Right atrium auricular region (tissue), 2 donors: Measurements from ENCODE around the gene USP10. TPM values are rescaled to one million over a fixed set of nuclear protein-coding genes. Genes with fewer than 3 reads are reported as not detected.
A peak's percentile ranks its signal among the peaks of the same experiment; 100 is the strongest.

ENCODE experiments used
- DNase-seq: peaks from one replicate; pipeline ENCODE4 v3.0.0-alpha.2; 2019; ENCODE audit warnings: low spot score
- H3K27ac ChIP-seq, 2 donors: fragments of 200-600 bp; sonication (generic); 1 replicate in 1 of 2; 2 replicates in 1 of 2; pipeline ENCODE4 v1.5.1; 2016 to 2019
- H3K27me3 ChIP-seq, 2 donors: fragments of 200-600 bp; sonication (generic); one replicate each; pipeline versions ENCODE4 v1.5.1 to v1.6.0; 2017 to 2019
- H3K36me3 ChIP-seq: fragments of 200-600 bp; sonication (generic); one replicate; pipeline ENCODE4 v1.5.1; 2016
- H3K4me1 ChIP-seq, 2 donors: fragments of 200-600 bp; sonication (generic); one replicate each; pipeline versions ENCODE4 v1.5.1 to v1.6.0; 2017 to 2019
- H3K4me3 ChIP-seq, 2 donors: fragments of 200-600 bp; sonication (generic); 1 replicate in 1 of 2; 2 replicates in 1 of 2; pipeline ENCODE4 v1.5.1; 2017 to 2019; ENCODE audit warnings: mild to moderate bottlenecking in 1 of 2, moderate library complexity in 1 of 2
- H3K9me3 ChIP-seq, 2 donors: fragments of 200-600 bp; sonication (generic); one replicate each; pipeline ENCODE4 v1.5.1; 2019
- CTCF ChIP-seq, 2 donors: fragments of 200-600 bp; sonication (generic); IDR thresholded peaks; one replicate each; pipeline ENCODE4 v1.5.1; 2019; ENCODE audit warnings: antibody characterized with exemption in 2 of 2
- total RNA-seq, 2 donors: library from RNA; depleted of rRNA; stranded (reverse); fragments of >200 nt; gene quantifications; one replicate each; pipeline ENCODE4 v1.1.0, GENCODE V29; 2016

Gene USP10
- total RNA-seq, 2 donors from 2014 or later = 44.9 to 52.3 TPM

GRCh38 chr16:84795329-84796053 lies 95.7 kb downstream of the USP10 start:
- no peaks in the 10 kb centered on the region for H3K27me3 ChIP-seq
- no peak for TF ChIP-seq CTCF (IDR thresholded peaks at IDR 0.05)
- no peaks in the 10 kb centered on the region for H3K36me3 ChIP-seq
- no peak overlapping the region for H3K4me3 ChIP-seq
- DNase-seq = peak; percentile 89
- H3K9me3 ChIP-seq = no peaks in the 10 kb centered on the region
- H3K27ac ChIP-seq = peak overlapping the region; percentile 75 to 78
- H3K4me1 ChIP-seq = no peaks in the 10 kb centered on the region

DNA sequence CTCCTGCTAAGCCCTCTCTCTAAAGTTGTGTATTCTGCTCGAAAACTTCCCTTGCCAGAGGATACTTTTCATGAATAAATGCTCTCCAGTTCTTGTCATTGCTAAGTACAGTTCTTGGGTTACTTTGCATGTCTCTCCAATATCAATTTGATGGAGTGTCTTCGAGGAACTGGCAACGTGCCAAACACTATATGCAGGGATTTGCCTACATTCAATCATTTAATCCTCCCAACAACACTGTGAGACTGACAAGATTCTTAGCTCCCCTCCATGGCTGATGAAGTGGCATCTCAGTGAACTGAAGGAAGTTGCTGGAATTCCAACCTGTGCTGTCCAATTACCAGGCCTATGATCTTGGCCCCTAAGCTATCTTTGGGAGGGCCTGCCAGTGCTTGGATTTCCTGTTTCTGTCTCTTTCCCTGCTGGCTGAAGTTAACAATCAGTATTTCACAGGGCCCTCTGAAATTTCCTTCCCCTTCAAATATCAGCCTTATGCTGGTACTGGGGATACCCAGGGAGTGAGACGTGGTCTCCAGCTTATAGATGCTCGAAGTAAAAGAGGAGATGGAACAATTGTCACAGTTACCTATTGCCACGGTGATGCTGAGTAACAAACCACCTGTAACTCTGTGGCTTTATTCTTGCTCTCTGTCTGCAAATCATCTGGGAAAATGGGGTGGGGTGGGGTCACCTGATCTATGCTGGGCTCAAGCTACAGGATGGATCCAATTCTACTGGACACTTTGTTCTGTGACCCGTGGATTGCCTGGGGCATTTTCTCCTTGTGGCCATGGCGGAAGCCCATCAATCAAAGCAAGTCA lies 100.6 kb downstream of the USP10 start:
- H3K36me3 ChIP-seq = no peaks in the 10 kb centered on the region
- no peaks in the 10 kb centered on the region for H3K9me3 ChIP-seq
- H3K27me3 ChIP-seq = no peaks in the 10 kb centered on the region
- no peak overlapping the region for H3K4me3 ChIP-seq
- no peak for DNase-seq
- no peaks in the 10 kb centered on the region for H3K4me1 ChIP-seq
- TF ChIP-seq CTCF (IDR thresholded peaks at IDR 0.05) = no peak
- no peak overlapping the region for H3K27ac ChIP-seq

GRCh38 chr16:84803146-84803545 lies 103.3 kb downstream of the USP10 start:
- Histone ChIP-seq H3K36me3 (no peaks in the 10 kb centered on the region), H3K9me3 (no peaks in the 10 kb centered on the region), H3K4me3 (no peak overlapping the region), H3K4me1 (no peaks in the 10 kb centered on the region), H3K27me3 (no peaks in the 10 kb centered on the region), H3K27ac (no peak overlapping the region)
- no peak for DNase-seq
- no peak for TF ChIP-seq CTCF (IDR thresholded peaks at IDR 0.05)

- Histone ChIP-seq H3K9me3 (no peaks in the 10 kb centered on the region), H3K27ac (no peak overlapping the region), H3K4me1 (no peaks in the 10 kb centered on the region), H3K4me3 (no peak overlapping the region), H3K27me3 (no peaks in the 10 kb centered on the region), H3K36me3 (no peaks in the 10 kb centered on the region)
- no peak for TF ChIP-seq CTCF (IDR thresholded peaks at IDR 0.05)
- DNase-seq = no peak
These were observed 104.5 kb downstream of the USP10 start for GRCh38 chr16:84804326-84804725.

- Histone ChIP-seq H3K27me3 (no peaks in the 10 kb centered on the region), H3K4me1 (no peaks in the 10 kb centered on the region), H3K4me3 (no peak overlapping the region), H3K27ac (peak overlapping the region in 1 of 2 donors; percentile 58), H3K36me3 (no peaks in the 10 kb centered on the region), H3K9me3 (no peaks in the 10 kb centered on the region)
- TF ChIP-seq CTCF (IDR thresholded peaks at IDR 0.05) = no peak
- peak; percentile 78 for DNase-seq
These were observed 106.6 kb downstream of the USP10 start for GRCh38 chr16:84806256-84806889.
